Limb (tissue), 2 donors: ENCODE results near the gene EOLA1.
A peak's percentile ranks its signal among the peaks of the same experiment; 100 is the strongest.
"Not testable (repeated sequence)": the region's sequence is repeated elsewhere in the genome, so short reads cannot be mapped to it uniquely, and the experiment has no call there.

Experiments
- DNase-seq, 2 donors: peaks; one replicate each; pipeline ENCODE4 v3.0.0-alpha.2; 2016; ENCODE audit errors: extremely low spot score in 2 of 2

The EOLA1 gene

GRCh38 chrX:149541521-149542047, 772 bp downstream of the EOLA1 start:
- peak in 1 of 2 donors; percentile 30 for DNase-seq

DNA sequence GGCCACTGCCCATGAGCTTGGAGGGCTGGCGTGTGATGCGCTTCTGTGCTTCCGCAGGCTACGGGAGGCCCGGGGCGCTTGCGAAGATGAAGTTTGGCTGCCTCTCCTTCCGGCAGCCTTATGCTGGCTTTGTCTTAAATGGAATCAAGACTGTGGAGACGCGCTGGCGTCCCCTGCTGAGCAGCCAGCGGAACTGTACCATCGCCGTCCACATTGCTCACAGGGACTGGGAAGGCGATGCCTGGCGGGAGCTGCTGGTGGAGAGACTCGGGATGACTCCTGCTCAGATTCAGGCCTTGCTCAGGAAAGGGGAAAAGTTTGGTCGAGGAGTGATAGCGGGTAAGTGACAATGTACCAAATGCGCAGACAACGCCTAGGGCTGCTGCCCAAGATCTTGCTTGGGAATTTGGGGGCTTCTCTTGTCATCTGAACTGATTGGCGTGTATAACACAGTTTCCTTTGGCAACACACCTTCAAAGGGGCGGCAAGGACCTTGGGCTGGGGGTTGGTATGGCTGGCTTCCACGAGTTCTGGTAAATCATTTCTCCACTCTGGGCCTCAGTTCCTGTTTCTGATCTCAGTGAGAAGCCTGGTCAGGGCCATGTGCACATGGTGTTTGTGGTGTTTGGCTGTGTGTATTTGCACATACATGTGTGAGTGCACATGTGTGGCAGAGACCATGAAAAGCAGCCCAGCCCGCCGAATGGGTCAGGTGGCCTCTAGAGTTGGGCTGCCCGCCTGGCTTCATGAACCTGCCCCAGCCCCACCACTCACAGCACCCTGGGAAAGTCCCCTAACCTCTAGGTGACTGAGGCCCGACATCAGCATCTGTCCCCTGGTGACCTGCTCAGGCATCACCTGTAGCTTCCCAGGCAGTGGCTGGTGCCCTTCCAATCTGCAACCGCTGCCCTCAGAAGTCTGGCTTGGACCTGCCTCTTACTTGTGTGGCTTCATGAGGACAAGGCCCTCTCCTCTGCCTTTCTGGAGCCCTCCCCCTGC, 5.0 kb downstream of the EOLA1 start:
- not testable (repeated sequence) for DNase-seq

- DNase-seq = not testable (repeated sequence)
These were observed 6.2 kb downstream of the EOLA1 start for GRCh38 chrX:149546962-149547361.

DNA sequence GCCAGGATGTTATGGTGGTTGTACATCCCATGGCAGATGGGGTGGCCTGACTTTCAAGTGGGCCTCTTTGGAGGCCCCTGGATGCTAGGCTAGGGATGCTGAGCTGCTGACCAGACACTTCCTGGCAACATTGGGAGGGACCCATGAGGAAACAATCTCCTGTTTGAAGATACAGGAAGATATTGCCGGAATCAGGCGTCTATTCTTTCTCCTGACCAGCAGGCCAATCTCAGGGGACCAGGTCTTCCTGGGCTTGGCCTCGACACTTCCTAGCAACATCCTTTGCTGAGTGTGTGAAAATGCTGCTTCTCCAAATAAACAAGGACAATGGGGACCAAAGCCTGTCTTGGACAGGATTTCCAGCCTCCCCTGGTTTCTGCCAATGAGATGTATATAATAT, 7.0 kb downstream of the EOLA1 start:
- not testable (repeated sequence) for DNase-seq

DNA sequence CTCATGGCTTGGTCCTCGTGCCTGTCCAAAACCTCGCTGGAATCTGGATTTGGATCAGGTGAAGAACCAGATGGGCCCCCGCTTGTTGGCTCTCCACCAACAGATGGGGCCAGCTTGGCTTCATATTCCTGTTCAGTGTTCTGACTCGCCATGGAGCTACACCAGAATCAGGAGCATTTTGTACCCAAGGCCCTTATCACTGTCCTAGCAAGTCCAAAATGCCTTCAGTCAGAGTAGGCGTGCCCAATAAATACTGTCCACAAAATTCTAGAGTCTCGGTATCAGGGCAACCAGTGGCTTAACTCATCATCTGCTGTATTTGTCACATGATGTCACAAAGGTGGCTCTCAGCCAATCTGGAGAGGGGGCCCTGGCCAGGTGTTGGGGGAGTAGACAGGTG, 8.9 kb downstream of the EOLA1 start, which contains the start of gene HSFX3:
TSS of gene HSFX3 (minus strand) at position 224 of the 400 bp plus-strand sequence. CDS start at position 152, 72 bp downstream.
- DNase-seq = not testable (repeated sequence)

DNA sequence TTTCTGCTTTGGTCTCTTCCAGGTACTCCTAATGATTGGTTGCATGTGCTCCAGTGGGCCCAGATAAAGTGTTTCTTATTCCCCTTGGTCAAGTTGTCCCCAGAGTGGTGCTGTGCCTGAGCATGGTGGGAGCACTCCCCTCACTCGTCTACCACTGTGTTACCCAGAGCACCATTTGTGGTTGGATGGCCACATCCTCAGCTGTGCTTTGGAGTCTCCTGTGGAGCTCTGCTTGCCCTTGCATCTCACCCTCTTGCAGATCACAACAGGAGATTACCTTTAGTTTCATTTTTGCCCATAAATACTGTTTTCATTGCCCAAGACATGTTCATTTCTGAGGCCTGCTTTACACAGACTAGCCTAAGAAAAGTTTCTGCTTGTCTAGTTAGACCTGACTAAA, 9.6 kb downstream of the EOLA1 start:
- DNase-seq = not testable (repeated sequence)

DNA sequence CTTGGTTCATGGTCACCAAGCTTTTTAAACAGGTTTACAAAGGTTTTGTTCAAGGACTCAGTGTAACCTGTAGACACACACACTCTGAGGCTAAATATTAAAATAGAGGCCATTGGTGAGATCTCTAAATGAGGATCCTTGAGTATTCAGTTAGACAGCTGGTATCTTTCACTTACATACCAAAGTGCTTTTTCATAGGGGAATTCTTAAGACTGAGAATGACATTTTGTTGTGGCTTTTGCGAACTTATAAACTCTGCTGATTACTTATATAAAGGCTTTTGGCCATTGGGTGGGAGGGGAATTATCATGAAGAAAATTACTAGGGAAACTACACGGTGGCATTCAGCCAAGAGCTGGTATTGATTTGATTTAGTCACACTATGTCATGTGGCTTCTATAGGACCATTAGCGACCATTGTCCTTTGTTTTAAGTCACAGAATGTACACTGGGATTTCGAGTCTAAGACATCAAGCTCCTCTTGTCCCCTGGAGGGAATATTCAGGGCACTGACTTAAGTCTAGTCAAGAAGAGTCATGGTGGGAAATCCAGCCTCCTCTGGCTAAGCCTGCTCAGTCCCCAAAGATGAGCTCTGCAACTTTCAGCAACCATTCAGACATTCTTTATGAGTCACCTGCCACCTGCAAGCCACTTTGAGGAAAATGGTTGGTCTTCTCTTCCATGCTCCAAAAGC, 10.6 kb downstream of the EOLA1 start:
- not testable (repeated sequence) for DNase-seq

- DNase-seq = not testable (repeated sequence)
These were observed 11.1 kb downstream of the EOLA1 start for GRCh38 chrX:149551939-149552248.

GRCh38 chrX:149555251-149555650, 14.4 kb downstream of the EOLA1 start:
- not testable (repeated sequence) for DNase-seq

DNA sequence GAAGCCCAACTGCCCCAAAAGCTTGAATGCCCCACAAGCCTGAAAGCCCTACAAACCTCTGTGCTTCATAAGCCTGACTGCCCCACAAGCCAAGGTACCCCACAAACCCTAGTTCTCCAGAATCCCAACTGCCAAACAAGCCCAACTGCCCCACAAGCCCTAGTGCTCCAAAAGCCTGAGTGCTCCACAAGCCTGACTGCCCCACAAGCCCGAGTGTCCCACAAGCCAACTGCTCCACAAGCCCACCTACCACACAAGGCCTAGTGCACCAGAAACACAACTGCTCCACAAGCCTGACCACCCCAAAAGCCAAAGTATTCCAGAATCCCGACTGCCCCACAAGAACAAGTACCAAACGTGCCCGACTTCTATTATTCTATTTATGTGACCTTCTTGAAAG, 22.5 kb downstream of the EOLA1 start:
- DNase-seq = no peak

- DNase-seq = no peak
These were observed 27.0 kb downstream of the EOLA1 start for GRCh38 chrX:149567621-149568417.

- no peak for DNase-seq
These were observed 28.0 kb downstream of the EOLA1 start for GRCh38 chrX:149568701-149569296.

DNA sequence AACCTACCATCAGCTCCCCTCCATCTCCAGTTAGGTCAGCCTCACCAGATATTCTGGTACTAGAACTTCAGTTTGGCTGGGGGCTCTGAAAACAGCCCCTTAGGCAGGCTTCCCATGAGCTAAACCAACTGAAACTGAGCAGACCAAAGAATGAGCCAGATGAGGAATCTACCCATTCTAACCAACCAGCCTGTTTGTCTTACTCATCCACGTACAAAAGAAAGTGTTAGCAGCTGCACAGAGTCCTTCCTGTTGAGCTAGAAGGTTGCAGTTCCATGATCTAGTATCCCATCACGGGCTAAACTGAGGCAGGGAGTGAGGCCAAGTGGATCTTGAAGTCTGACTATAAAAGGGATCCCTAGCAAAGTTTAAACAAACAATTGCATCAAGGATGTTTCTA, 29.0 kb downstream of the EOLA1 start:
- DNase-seq = no peak

- no peak for DNase-seq
These were observed 29.9 kb downstream of the EOLA1 start for GRCh38 chrX:149570668-149571067.

GRCh38 chrX:149571770-149572169, 31.0 kb downstream of the EOLA1 start:
- DNase-seq = no peak

GRCh38 chrX:149572743-149573142, 31.9 kb downstream of the EOLA1 start:
- no peak for DNase-seq

GRCh38 chrX:149573456-149573855, 32.6 kb downstream of the EOLA1 start:
- DNase-seq = not testable (repeated sequence)

GRCh38 chrX:149585631-149586030, 44.8 kb downstream of the EOLA1 start:
- not testable (repeated sequence) for DNase-seq

- not testable (repeated sequence) for DNase-seq
These were observed 46.5 kb downstream of the EOLA1 start, which contains the start of gene MAGEA9B for GRCh38 chrX:149587359-149587758. Gene MAGEA9B (minus strand): TSS chrX:149587459. CDS start chrX:149583179, 4,280 bp downstream.

GRCh38 chrX:149590993-149591392, 50.2 kb downstream of the EOLA1 start:
- not testable (repeated sequence) for DNase-seq

DNA sequence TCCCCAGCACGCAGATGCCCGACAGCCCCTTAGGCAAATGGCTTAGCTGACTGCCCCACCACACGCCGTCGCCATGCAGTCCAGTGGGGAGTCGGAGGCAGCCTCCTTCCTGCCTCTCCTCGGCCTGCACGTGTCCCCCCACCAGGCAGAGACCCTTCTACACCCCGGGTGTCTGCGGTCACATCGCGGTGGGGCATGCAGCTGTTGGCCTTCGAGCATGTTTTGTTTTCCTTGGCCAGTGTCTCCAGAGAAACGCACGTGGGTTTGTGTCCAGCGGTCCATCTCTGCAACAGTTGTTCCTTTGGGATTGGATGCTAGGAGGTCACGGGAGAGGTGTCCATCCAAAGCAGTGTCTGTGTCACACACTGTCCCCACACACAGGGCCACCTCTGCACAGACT, 54.4 kb downstream of the EOLA1 start, which contains the start of gene HSFX2:
TSS of gene HSFX2 (minus strand) at position 101 of the 400 bp plus-strand sequence. CDS start 614 bp downstream, outside the sequence.
- not testable (repeated sequence) for DNase-seq
